Measurements from ENCODE around the gene ATP6V1G3.

Gene ATP6V1G3

DNA sequence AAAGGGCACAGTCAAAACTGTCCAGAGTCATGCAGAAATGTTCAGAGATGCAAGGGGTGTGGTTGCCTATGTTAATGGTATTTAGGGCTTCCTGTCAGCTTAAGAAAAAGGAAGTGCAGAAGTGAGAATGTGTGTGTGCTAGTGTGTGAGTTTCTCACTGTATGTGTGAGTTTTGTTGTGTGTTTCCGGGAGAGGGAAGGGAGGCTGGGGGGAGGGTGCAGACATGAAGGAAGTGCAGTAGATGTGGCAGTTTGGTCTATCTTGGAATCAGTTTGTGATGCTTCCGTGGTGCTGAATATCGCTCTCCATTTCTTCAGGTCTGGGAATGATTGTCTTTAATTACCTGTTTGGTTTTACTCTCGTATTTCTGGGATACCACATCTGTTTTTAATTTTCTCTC lies 16.5 kb upstream of the ATP6V1G3 start:
- TF ChIP-seq, protein P1, sequence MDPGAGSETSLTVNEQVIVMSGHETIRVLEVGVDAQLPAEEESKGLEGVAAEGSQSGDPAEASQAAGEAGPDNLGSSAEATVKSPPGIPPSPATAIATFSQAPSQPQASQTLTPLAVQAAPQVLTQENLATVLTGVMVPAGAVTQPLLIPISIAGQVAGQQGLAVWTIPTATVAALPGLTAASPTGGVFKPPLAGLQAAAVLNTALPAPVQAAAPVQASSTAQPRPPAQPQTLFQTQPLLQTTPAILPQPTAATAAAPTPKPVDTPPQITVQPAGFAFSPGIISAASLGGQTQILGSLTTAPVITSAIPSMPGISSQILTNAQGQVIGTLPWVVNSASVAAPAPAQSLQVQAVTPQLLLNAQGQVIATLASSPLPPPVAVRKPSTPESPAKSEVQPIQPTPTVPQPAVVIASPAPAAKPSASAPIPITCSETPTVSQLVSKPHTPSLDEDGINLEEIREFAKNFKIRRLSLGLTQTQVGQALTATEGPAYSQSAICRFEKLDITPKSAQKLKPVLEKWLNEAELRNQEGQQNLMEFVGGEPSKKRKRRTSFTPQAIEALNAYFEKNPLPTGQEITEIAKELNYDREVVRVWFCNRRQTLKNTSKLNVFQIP (CRISPR knock-in tag; IDR thresholded peaks at IDR 0.05; ENCODE audit: borderline replicate concordance, low read depth) = no peak
- TF ChIP-seq, protein P2, sequence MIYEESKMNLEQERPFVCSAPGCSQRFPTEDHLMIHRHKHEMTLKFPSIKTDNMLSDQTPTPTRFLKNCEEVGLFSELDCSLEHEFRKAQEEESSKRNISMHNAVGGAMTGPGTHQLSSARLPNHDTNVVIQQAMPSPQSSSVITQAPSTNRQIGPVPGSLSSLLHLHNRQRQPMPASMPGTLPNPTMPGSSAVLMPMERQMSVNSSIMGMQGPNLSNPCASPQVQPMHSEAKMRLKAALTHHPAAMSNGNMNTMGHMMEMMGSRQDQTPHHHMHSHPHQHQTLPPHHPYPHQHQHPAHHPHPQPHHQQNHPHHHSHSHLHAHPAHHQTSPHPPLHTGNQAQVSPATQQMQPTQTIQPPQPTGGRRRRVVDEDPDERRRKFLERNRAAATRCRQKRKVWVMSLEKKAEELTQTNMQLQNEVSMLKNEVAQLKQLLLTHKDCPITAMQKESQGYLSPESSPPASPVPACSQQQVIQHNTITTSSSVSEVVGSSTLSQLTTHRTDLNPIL (CRISPR knock-in tag; IDR thresholded peaks at IDR 0.05; ENCODE audit: low read depth) = no peak
- TF ChIP-seq, protein P3, sequence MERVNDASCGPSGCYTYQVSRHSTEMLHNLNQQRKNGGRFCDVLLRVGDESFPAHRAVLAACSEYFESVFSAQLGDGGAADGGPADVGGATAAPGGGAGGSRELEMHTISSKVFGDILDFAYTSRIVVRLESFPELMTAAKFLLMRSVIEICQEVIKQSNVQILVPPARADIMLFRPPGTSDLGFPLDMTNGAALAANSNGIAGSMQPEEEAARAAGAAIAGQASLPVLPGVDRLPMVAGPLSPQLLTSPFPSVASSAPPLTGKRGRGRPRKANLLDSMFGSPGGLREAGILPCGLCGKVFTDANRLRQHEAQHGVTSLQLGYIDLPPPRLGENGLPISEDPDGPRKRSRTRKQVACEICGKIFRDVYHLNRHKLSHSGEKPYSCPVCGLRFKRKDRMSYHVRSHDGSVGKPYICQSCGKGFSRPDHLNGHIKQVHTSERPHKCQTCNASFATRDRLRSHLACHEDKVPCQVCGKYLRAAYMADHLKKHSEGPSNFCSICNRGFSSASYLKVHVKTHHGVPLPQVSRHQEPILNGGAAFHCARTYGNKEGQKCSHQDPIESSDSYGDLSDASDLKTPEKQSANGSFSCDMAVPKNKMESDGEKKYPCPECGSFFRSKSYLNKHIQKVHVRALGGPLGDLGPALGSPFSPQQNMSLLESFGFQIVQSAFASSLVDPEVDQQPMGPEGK (CRISPR knock-in tag; IDR thresholded peaks at IDR 0.05; ENCODE audit: borderline replicate concordance) = no peak
- TF ChIP-seq CSDC2 (CRISPR knock-in tag; IDR thresholded peaks at IDR 0.05) (no peak), TOX (CRISPR knock-in tag; IDR thresholded peaks at IDR 0.05; ENCODE audit: borderline replicate concordance) (peak; percentile 53; the same call in 1 of the 2 replicates)
- ATAC-seq = peak; percentile 43

GRCh38 chr1:198552668-198553416 lies 12.4 kb upstream of the ATP6V1G3 start:
- no peak for TF ChIP-seq ZC3H10 (CRISPR knock-in tag; IDR thresholded peaks at IDR 0.05)
- TF ChIP-seq BACH2 (CRISPR knock-in tag; IDR thresholded peaks at IDR 0.05; ENCODE audit: borderline replicate concordance) = no peak
- ATAC-seq = no peak

GRCh38 chr1:198550941-198551524 lies 10.6 kb upstream of the ATP6V1G3 start:
- ATAC-seq = no peak
- TF ChIP-seq ZNF8 (CRISPR knock-in tag; IDR thresholded peaks at IDR 0.05) = no peak
- TF ChIP-seq SNAI2 (CRISPR knock-in tag; IDR thresholded peaks at IDR 0.05) = no peak
- no peak for TF ChIP-seq ZFP3 (CRISPR knock-in tag; IDR thresholded peaks at IDR 0.05)
- TF ChIP-seq ZNF70 (CRISPR knock-in tag; IDR thresholded peaks at IDR 0.05) = no peak
- TF ChIP-seq OSR1 (CRISPR knock-in tag; IDR thresholded peaks at IDR 0.05) = no peak
- no peak for TF ChIP-seq TSHZ2 (CRISPR knock-in tag; IDR thresholded peaks at IDR 0.05)
- TF ChIP-seq ZFP30 (CRISPR knock-in tag; IDR thresholded peaks at IDR 0.05) = no peak

- no peak for ATAC-seq
These were observed 9.4 kb upstream of the ATP6V1G3 start for GRCh38 chr1:198549866-198550265.

More at GRCh38 chr1:198549866-198550265, 9.4 kb upstream of the ATP6V1G3 start:
- no peak for TF ChIP-seq ZNF565 (CRISPR knock-in tag; conservative IDR thresholded peaks at IDR 0.05; ENCODE audit: low read depth)
- no peak for TF ChIP-seq ISL1 (CRISPR knock-in tag; IDR thresholded peaks at IDR 0.05)
- no peak for TF ChIP-seq BACH2 (CRISPR knock-in tag; IDR thresholded peaks at IDR 0.05; ENCODE audit: borderline replicate concordance)
- TF ChIP-seq, protein P2 (CRISPR knock-in tag; IDR thresholded peaks at IDR 0.05; ENCODE audit: low read depth) = no peak
- no peak for TF ChIP-seq TOX (CRISPR knock-in tag; IDR thresholded peaks at IDR 0.05; ENCODE audit: borderline replicate concordance)
- no peak for TF ChIP-seq TSHZ2 (CRISPR knock-in tag; IDR thresholded peaks at IDR 0.05)
- no peak for TF ChIP-seq ZFP30 (CRISPR knock-in tag; IDR thresholded peaks at IDR 0.05)
- no peak for TF ChIP-seq ESRRG (CRISPR knock-in tag; IDR thresholded peaks at IDR 0.05)
